Lower leg skin (tissue), 4 donors: ENCODE results near the gene KCNMB1. TPM values are rescaled to one million over a fixed set of nuclear protein-coding genes. Genes with fewer than 3 reads are reported as not detected.

Experiments
- DNase-seq, 2 donors: peaks; one replicate each; pipeline ENCODE4 v3.0.0-alpha.2; 2019; ENCODE audit warnings: low spot score in 2 of 2
- H3K4me3 ChIP-seq: fragments of 200-600 bp; sonication (generic); 2 replicates; pipeline ENCODE4 v1.5.1; 2017; ENCODE audit warnings: mild to moderate bottlenecking, low read depth; ENCODE audit not compliant: poor library complexity, severe bottlenecking
- CTCF ChIP-seq, 3 donors: fragments of 450-650 bp; IDR thresholded peaks; one replicate each; pipeline ENCODE4 v1.5.1; 2016; ENCODE audit warnings: antibody characterized with exemption in 3 of 3, mild to moderate bottlenecking in 3 of 3, moderate library complexity in 2 of 3
- POLR2A ChIP-seq, 2 donors: fragments of 450-650 bp; IDR thresholded peaks; one replicate each; pipeline ENCODE4 v1.6.1; 2016 to 2017; ENCODE audit warnings: antibody characterized with exemption in 2 of 2, mild to moderate bottlenecking in 1 of 2, moderate library complexity in 1 of 2
- WGBS, 2 donors: methylation state at CpG; one replicate each; pipeline ENCODE4 v1.1.5; 2018; 5-methylcytosine and 5-hydroxymethylcytosine counted together
- intact Hi-C: fragments of 100-400 bp; cut with DNase I; formaldehyde crosslinking; loops from one replicate; pipeline ENCODE4 v1.15.0; 2023; ENCODE audit warnings: low total_unique reads
- total RNA-seq, 4 donors: library from RNA; depleted of rRNA; stranded (reverse); fragments of >200 nt; gene quantifications; one replicate each; pipeline ENCODE4 v1.1.0, GENCODE V29; 2016

KCNMB1 gene
- total RNA-seq, 4 donors from 2014 or later = 0.55 to 2.4 (median 1.1) TPM

- WGBS, 2 donors = 80 to 100% methylated on average over 1 of the region's 1 CpG
- intact Hi-C loops = no loop called here
- no peak overlapping the region for H3K4me3 ChIP-seq
- TF ChIP-seq POLR2A (IDR thresholded peaks at IDR 0.05) (no peak), CTCF (IDR thresholded peaks at IDR 0.05) (no peak)
- peak in 1 of 2 donors; percentile 49 for DNase-seq
These were observed 13.9 kb downstream of the KCNMB1 start for GRCh38 chr5:170375283-170375682.

GRCh38 chr5:170372971-170373370 lies 16.2 kb downstream of the KCNMB1 start:
- 66 to 74% methylated on average over 2 of the region's 2 CpGs for WGBS, 2 donors
- H3K4me3 ChIP-seq = no peak overlapping the region
- intact Hi-C loops = no loop called here
- TF ChIP-seq CTCF (IDR thresholded peaks at IDR 0.05) (no peak), POLR2A (IDR thresholded peaks at IDR 0.05) (no peak)
- no peak for DNase-seq

GRCh38 chr5:170368586-170368985 lies 20.6 kb downstream of the KCNMB1 start:
- no peak for DNase-seq
- no peak for TF ChIP-seq CTCF (IDR thresholded peaks at IDR 0.05)
- TF ChIP-seq POLR2A (IDR thresholded peaks at IDR 0.05) = no peak
- no peak overlapping the region for H3K4me3 ChIP-seq
- intact Hi-C loops = no loop called here
- WGBS, 2 donors = 84 to 88% methylated on average over 5 of the region's 5 CpGs

GRCh38 chr5:170366276-170366675 lies 22.9 kb downstream of the KCNMB1 start:
- intact Hi-C loops = no loop called here
- WGBS, 2 donors = 94 to 95% methylated on average over 3 of the region's 3 CpGs
- TF ChIP-seq POLR2A (IDR thresholded peaks at IDR 0.05) (no peak), CTCF (IDR thresholded peaks at IDR 0.05) (no peak)
- no peak for DNase-seq
- H3K4me3 ChIP-seq = no peak overlapping the region

- DNase-seq = no peak
- intact Hi-C loops = no loop called here
- H3K4me3 ChIP-seq = no peak overlapping the region
- 84 to 87% methylated on average over 5 of the region's 5 CpGs for WGBS, 2 donors
- TF ChIP-seq CTCF (IDR thresholded peaks at IDR 0.05) (no peak), POLR2A (IDR thresholded peaks at IDR 0.05) (no peak)
These were observed 23.3 kb downstream of the KCNMB1 start for GRCh38 chr5:170365831-170366230.

GRCh38 chr5:170365011-170365410 lies 24.2 kb downstream of the KCNMB1 start:
- no peak overlapping the region for H3K4me3 ChIP-seq
- intact Hi-C loops = no loop called here
- DNase-seq = no peak
- TF ChIP-seq CTCF (IDR thresholded peaks at IDR 0.05) = no peak
- WGBS, 2 donors = 87 to 88% methylated on average over 8 of the region's 8 CpGs
